WTC11 (cell line): ENCODE data around the gene KCNJ6.

Experiments used
- E2F4 ChIP-seq: sonication (generic); formaldehyde crosslinking; IDR thresholded peaks from 2 replicates; pipeline ENCODE4 v1.8.1; 2022; ENCODE audit warnings: low read depth, mild to moderate bottlenecking, moderate library complexity, missing genetic modification reagents, borderline replicate concordance
- GABPB1 ChIP-seq: sonication (generic); formaldehyde crosslinking; IDR thresholded peaks from 2 replicates; pipeline ENCODE4 v1.8.1; 2023; ENCODE audit warnings: mild to moderate bottlenecking, missing genetic modification reagents
- GTF2I ChIP-seq: fragments of 250-450 bp; sonication (Bioruptor Pico); conservative IDR thresholded peaks from 2 replicates; pipeline ENCODE4 v1.4.0; 2021; ENCODE audit warnings: mild to moderate bottlenecking
- NR3C1 ChIP-seq: sonication (generic); formaldehyde crosslinking; conservative IDR thresholded peaks from 2 replicates; pipeline ENCODE4 v1.8.1; 2023; ENCODE audit warnings: low read depth, mild to moderate bottlenecking, missing genetic modification reagents
- RELA ChIP-seq: sonication (generic); formaldehyde crosslinking; IDR thresholded peaks from 2 replicates; pipeline ENCODE4 v1.8.1; 2022; ENCODE audit warnings: missing genetic modification reagents, mild to moderate bottlenecking, borderline replicate concordance
- SMAD4 ChIP-seq: sonication (generic); formaldehyde crosslinking; IDR thresholded peaks from 2 replicates; pipeline ENCODE4 v1.8.0; 2022; ENCODE audit warnings: mild to moderate bottlenecking, missing genetic modification reagents
- SP1 ChIP-seq: sonication (generic); formaldehyde crosslinking; conservative IDR thresholded peaks from 2 replicates; pipeline ENCODE4 v1.8.1; 2022; ENCODE audit warnings: missing genetic modification reagents
- ZBTB21 ChIP-seq: sonication (generic); formaldehyde crosslinking; IDR thresholded peaks from 2 replicates; pipeline ENCODE4 v1.8.1; 2023; ENCODE audit warnings: mild to moderate bottlenecking, missing genetic modification reagents, borderline replicate concordance

GRCh38 chr21:37605006-37605405 lies 311.3 kb downstream of the KCNJ6 start:
- TF ChIP-seq RELA (CRISPR knock-in tag) (no peak), GTF2I (CRISPR knock-in tag) (no peak), ZBTB21 (CRISPR knock-in tag) (no peak), SP1 (CRISPR knock-in tag) (no peak), NR3C1 (CRISPR knock-in tag) (no peak), E2F4 (CRISPR knock-in tag) (no peak), SMAD4 (CRISPR knock-in tag) (no peak), GABPB1 (no peak)
